ENCODE measurements around the gene ABCA1. TPM values are rescaled to one million over a fixed set of nuclear protein-coding genes. Genes with fewer than 3 reads are reported as not detected.
"Not testable (repeated sequence)": the region's sequence is repeated elsewhere in the genome, so short reads cannot be mapped to it uniquely, and the experiment has no call there.

The ABCA1 gene
- total RNA-seq, 1 donor from 2014 or later: 2.2 TPM

DNA sequence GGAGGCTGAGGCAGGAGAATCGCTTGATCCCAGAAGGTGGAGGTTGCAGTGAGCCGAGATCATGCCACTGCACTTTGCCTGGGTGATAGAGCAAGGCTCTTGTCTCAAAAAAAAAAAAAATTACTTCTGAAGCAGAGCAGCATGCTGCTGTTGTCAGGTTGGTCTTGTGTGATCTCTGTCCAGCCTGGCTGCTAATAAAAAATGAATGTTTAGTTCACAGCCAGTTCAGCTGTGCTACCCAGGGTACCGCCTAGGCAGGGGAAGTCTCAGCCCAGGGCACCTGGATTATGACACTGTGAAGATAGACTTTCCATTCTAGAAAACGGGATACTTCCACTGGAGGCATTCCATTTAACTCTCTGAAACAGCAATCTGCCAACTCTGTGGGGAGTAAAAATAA, 23.5 kb upstream of the ABCA1 start:
- DNase-seq (ENCODE audit: low read depth in 2 of 2): no peak

DNA sequence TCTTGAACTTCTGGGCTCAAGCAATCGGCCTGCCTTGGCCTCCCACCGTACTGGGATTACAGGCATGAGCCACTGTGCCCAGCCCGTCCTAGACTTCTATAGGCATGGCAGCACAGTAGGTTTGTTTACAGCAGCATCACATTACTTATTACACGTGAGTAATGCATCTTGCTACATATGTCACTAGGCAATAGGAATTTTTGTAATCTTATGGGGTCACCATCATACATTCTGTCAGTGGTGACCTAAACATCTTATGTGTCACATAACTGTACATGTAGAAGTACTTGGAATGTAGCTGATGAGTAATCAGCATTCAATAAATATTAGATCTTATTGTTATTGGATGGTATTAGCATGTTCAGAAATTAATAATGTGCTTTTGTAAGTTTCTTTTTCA, 22.9 kb upstream of the ABCA1 start:
- no peak for DNase-seq (ENCODE audit: low read depth in 2 of 2)

DNA sequence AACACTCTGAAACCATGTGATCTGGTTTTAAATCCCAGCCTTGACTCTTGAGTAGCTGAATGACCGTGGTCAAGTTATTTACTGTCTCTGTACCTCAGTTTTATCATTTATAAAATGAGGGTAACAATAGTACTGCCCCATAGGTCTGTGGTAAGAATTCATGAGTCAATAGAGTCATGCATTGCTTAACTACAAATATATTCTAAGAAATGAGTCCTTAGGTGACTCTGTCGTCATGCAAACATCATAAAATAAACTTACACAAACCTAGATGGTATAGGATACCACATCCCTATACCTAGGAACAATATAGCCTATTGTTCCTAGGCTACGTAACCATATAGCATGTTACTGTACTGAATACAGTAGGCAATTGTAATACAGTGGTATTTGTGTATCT, 20.3 kb upstream of the ABCA1 start:
- no peak for DNase-seq (ENCODE audit: low read depth in 2 of 2)

DNA sequence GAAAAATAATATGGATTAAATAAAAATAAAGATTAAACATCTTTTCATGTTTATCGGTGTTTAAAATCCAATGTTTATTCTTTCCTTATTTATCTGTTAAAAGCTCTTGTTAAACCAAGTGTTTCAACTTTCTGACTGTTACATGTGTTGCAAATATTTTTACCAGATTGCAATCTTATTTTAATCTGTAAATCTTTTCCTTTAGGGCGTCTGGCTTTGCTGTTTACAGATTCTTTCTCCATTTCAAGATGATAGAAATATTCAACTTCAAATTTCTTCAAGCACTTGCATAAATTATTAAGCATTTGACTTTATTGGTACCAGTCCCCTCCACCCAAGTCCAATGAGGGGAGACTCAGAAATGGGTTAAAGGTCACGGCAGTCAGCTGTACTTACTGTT, 16.9 kb upstream of the ABCA1 start:
- no peak for DNase-seq (ENCODE audit: low read depth in 2 of 2)

DNA sequence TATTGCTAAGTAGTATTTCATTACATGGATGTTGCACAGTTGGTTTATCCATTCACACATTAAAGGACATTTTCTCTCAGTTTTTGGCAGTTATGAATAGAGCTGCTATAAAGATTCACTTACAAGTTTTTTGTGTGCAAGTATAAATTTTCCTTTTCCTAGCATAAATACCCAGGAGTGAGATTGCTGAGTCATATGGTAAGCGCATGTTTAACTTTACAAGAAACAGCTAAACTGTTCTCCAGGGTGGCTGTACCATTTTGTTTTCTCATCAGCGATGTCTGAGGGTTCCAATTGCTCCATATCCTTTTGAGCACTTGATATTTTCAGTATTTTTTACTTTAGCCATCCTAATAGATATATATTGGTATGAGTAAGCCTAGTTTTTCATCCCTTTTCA, 16.4 kb upstream of the ABCA1 start:
- DNase-seq (ENCODE audit: low read depth in 2 of 2): no peak

DNA sequence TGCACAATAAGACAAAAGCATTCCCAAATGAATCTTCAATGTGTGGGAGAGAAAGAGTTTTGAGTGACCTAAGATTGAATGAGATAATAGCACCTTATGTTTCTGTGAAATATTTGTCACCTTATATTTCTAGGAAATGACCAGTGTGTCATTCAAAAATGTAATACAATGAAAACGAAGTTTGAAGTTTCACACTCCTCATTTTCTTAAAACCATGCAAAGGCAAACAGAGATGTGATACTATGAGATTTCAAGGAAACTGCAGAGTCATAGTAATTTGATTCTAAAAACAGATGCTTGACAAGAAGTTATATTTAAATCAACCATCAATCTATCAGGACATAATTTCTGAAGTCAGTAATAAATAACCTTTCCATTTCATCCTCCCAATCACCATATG, 13.6 kb upstream of the ABCA1 start:
- DNase-seq (ENCODE audit: low read depth in 2 of 2): no peak

DNA sequence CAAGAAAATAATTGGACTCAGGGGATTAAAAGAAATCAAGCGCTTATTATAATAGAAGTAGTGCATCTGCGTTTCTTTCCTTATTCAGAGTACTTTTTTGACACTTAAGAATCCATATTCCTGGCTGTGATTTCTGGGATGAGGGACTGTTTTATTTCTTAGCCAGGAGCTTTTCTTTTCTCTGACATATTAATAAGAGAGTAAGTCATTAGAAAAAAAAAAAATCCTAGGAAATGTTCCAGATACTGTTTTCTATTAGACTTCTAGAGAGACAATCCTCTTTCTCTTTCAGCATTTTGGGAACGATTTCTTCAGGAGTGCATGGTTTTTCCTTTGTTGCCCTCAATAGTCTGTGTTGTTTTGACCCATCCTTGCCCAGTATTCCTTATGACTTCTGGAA, 8.3 kb upstream of the ABCA1 start:
- DNase-seq (ENCODE audit: low read depth in 2 of 2): no peak

DNA sequence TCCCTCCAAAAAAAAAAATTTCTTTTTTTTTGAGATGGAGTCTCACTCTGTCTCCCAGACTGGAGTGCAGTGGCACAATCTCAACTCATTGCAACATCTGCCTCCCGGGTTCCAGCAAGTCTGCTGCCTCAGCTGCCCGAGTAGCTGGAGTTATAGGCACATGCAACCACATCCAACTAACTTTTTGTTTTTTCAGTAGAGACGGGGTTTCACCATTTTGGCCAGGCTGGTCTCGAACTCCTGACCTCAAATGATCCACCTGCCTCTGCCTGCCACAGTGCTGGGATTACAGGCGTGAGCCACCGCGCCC, 7.5 kb upstream of the ABCA1 start:
- not testable (repeated sequence) for DNase-seq (ENCODE audit: low read depth in 2 of 2)

DNA sequence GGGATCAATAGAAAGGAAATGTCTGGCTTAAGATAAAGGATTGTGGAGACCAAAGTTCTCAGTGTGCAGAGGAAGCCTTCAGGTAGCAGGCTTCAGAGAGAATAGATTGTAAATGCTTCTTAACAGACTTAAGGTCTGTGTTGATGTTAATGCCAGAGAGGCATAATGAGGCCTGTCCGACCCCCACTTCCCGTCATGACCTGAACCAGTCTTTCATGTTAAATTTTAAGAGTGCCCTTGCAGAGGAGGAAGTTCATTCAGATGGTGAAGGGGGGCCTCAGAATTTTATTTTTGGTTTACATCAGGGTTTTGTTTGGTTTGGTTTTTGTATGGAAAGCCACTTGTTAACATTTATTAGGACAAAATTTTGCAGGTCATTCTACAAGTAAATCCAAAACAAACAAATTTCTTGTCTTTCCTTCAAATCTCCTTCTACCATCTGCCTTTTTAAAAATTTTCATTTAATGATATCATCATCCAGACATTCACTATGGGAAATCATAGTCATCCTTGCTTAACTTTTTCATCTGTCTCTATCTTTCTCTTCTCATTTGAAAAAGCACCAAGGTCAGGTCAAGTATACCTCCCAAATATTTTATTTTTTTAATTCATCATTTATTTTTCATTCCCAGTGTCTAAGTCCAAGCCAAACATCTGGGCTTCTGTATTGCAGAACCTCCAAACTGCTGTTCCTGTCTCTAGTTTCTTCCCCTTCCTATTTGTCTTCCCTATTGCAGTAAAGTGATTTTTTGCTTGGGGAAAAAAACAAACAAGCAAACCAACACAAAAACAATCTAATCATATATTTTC, 6.9 kb upstream of the ABCA1 start:
- no peak for DNase-seq (ENCODE audit: low read depth in 2 of 2)

DNA sequence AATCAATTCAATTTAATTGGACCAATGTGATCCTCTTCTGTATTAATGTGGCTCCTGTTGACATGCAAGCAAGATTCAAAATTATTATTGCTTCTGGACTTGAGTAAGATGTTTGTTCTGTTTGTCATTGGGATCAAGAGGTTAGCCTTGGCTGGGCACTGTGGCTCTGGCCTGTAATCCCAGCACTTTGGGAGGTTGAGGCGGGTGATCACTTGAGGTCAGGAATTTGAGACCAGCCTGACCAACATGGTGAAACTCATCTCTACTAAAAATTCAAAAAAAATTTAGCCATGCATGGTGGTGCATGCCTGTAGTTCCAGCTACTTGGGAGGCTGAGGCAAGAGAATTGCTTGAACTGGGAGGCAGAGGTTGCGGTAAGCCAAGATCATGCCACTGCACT, 5.1 kb upstream of the ABCA1 start:
- DNase-seq (ENCODE audit: low read depth in 2 of 2): not testable (repeated sequence)

DNA sequence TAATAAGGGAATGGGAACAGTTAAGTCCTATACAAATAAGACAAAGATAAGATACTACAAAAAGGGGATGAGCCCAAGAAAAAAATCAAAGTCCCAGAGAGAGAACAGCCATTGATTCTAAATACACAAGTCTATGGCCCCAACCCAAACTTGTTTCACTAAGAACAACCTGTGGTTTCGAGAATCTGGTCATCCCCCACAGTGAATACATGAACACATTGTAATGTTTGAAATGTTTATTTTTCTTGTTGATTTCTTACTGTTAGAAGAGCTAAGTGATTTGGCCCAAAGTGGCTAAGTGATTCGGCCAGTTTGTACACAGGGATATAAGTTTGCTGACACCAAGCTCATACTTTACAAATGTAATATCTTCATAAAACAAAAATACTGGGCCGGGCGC, 3.3 kb upstream of the ABCA1 start:
- DNase-seq (ENCODE audit: low read depth in 2 of 2): no peak

DNA sequence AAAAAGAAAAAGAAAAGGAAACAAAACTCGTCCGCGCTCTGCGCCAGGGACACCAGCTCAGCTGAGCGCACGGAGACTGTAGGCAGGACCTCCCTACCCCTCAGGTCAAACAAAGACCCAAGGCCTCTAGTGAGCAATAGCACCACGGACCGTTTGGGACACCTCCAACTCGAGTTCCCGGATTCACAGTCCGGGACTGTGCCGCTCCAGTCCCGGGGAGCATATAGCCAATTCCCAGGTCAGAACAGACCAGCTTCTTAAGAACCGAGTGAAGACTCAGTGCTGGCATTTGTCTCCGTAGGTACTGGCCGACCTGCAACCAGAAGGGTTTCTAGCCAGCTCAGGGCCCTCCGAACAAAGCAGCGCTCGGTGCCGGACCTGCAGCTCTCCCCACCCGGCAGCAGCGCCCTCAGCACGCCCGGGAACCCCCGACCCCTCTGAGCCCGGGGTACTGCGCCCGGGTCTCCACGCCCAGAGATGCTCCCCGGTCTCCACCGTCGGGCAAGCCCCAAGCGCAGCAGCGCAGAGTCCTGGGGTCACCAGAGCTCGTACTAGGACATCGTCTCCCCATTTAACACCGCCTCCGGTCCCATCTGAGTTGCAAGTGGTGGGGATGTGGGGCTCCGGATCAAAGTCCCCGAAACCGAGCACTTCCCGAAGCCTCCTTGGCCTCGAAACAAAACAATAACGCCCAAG, 591 bp downstream of the ABCA1 start:
- DNase-seq (ENCODE audit: low read depth in 2 of 2): peak in 1 of 2 donors; percentile 53

DNA sequence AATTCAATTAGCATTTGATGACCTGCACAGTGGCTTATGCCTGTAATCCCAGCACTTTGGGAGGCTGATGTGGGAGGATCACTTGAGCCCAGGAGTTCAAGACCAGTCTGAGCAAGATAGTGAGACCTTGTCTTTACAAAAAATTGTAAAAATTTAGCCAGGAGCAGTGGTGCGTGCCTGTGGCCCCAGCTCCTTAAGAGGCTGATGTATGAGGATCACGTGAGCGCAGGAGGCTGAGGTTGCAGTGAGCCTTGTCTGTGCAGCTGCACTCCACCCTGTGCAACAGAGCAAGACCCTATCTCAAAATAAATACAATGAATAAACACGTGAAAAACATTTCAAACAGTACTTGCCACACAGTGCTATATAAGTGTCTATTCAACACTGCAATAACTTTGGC, 4.2 kb downstream of the ABCA1 start:
- no peak for DNase-seq (ENCODE audit: low read depth in 2 of 2)

DNA sequence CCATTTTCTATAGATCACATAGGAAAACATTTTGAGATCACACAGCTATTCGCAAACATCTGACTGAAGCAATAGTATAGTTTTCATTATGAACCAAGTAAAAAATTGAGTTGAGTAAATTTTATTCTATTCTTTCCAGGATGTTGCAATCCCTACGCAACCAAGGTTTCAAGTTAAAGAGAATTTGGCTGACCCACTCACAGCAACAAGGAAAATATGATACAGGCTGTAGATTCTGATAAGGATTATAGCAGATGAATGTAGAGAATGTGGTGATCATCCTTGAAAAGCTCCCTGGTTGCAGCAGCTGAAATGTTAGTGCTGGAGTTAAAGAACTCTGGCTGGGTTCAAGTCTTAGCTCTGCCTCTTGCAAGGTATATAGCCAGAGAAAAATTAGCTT, 4.7 kb downstream of the ABCA1 start:
- no peak for DNase-seq (ENCODE audit: low read depth in 2 of 2)

DNA sequence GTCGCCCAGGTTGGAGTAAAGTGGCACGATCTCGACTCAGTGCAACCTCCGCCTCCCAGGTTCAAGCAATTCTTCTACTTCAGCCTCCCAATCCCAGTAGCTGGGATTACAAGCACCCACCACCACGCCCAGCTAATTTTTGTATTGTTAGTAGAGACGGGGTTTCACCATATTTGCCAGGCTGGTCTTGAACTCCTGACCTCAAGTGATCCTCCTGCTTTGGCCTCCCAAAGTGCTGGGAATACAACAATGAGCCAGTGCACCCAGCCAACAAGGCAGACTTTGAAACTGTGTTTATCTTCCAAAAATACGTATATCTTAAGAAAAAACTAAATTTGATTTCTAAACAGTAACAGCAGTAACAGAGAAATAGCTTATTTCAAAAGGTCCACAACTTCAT, 5.2 kb downstream of the ABCA1 start:
- DNase-seq (ENCODE audit: low read depth in 2 of 2): not testable (repeated sequence)

DNA sequence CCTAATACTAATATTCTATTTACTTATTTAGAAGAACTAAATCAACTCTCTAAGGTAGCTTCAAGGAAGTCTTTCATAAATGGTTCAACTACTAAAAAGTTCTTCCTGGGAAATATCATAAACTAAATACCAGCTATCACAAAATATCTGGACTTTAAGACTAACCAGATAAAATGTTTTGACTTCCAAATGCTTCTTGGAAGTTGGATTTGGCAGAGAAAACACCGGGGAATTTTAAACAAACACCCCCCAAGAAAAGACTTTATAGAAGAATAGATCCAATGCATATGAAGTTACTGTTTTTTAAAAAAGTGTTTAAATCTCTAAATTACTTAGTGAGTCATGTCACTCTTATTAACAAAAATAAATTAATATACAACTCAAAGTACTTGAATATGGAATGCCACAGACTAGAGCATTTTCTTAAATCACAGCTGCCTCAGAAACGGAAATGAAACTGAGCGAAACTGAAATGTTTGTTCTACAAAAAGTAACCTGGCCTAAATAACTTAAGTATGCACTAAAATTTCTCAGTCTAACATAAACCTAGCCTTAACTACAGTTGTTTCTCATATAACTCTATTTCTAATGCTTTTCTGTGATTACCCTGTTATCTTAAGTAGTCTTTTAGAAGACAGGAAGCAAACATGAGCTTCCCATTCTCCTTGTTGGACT, 6.8 kb downstream of the ABCA1 start:
- no peak for DNase-seq (ENCODE audit: low read depth in 2 of 2)

DNA sequence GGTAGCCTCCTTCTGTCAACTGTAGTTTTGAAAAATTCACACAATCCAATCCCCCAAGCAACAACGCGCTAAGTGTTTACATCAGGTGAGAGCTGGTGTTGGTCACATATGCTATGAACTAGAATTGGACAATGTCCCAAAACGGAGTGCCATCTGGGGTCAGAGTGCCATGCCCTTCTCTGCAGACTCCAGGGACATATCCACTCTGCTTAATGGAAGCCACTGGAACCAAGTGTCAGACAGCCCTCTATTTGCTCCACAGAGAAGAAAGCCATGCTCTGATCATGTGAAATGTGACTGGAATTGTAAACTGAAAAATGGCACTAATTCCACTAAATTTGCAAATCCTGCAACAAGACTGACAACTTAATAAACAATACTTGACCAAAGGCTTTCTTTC, 12.2 kb downstream of the ABCA1 start:
- DNase-seq (ENCODE audit: low read depth in 2 of 2): no peak

DNA sequence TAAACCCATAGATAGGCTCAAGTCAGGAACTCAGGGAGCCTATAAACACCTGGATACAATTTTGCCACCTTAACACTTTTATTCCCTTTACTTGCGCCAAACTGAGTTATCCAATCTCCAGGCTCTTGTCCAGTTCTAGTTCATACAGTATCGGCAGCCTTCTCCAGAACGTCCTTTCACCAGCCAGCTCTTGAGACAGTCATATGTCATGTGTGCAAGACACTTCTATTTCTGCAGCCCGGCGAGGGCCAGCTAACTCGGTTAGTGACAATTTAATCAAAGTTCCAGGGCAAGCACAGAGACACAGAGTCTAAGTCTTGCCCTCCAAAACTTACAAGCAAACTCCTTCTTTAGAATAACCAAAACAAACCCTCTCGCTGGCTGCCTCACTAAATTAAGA, 12.9 kb downstream of the ABCA1 start:
- no peak for DNase-seq (ENCODE audit: low read depth in 2 of 2)

DNA sequence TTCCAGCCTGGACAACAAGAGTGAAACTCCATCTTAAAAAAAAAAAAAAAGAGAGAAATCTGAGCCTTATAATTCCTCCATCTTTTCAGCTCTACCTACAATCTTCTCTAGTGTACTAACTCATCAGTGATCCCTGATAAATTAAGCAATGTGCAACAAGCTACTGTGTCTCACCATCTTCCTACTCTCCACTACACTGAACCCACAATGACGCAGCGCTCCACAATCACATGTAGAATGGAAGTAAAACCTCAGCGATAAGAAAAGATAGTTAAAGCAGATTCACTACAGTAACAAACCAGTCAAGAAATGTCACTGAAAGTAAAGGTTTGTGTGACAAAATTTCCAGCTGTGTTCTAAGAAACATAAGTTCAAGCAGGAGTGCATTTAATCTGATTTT, 13.5 kb downstream of the ABCA1 start:
- DNase-seq (ENCODE audit: low read depth in 2 of 2): no peak

DNA sequence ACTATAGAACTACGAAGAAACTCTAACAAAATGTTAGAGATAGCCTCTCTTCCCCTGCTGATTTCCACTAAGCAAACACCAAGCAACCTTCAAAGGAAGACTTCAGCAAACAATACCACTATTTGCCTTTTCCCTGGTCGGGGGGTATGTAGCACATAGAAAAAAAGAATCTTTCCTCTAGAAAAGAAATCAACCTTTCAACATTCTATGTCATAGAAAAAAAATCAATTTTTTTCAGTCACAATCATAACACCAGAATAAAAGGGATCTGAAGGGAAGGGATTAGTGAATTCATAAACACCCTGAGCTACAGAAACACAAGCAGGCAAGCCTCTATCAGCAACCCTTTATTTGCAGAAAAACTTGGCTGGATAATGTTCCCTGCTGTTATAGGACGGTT, 15.3 kb downstream of the ABCA1 start:
- no peak for DNase-seq (ENCODE audit: low read depth in 2 of 2)

DNA sequence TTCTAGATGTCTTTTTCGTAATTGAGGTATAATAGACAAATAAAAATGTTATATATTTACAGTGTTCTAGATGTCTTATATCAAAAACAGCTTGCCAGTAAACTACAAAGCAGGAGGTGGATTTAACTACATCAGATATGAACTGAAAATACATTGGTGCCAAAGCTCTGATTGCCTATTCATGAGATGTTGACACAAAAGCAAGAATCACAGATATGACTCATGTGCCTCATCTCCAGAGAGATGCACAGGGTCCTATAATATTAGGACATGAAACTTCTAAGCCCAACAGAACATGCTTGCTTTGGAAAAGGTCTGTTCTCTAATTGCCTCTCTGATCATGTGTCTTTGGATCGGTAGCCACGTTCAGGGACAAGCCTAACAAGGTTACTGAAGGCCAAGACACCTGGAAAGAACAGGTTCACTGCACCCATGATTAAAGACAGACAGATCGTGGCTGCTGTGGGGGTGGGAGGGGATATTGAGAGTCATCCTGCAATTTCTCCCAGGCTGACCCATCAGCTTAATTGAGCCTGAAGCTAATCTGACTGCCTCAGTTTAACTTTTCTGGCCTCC, 16.8 kb downstream of the ABCA1 start:
- DNase-seq (ENCODE audit: low read depth in 2 of 2): no peak

DNA sequence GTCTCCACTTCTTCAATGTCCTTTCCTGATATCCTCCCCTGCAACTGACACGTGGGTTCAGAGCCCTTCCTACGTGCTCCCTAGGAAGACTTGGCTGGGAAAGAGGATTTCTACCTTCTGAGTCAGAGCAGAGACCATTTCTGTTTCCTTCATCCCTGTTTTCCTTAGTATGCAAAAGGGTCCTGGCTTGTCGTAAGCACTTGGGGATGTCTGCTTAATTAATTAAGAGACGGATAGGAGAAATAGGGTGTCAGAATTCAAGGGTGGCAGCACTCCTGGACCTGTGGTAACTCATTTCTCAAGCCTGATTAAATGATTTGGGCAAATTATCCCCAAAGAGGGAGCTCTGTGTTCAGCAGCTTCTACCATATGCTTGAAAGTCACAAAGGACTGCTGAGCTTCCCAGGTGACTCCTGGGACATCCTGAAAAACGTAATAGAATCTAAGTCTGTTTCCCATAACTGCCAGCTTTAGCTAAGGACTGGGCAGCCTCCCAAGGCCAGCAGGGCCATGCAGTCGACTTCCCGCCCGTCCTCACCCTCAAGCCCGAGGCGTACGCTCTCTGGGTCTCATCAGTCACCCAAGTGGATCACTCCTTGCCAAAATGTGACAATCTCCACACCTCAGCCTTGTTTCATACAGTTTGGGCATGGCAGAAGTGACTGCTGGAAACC, 20.5 kb downstream of the ABCA1 start:
- peak in 1 of 2 donors; percentile 75 for DNase-seq (ENCODE audit: low read depth in 2 of 2)
